GM18508 (cell line): Measurements from ENCODE around the gene C1QTNF1.

ENCODE experiments used
- ATAC-seq: cut with Tn5 transposase; IDR thresholded peaks from one replicate; pipeline ENCODE4 v1.9.1; 2021; ENCODE audit warnings: moderate number of reproducible peaks; ENCODE audit not compliant: insufficient read depth, unreplicated experiment

Gene C1QTNF1

GRCh38 chr17:79003661-79004411 lies 20.1 kb upstream of the C1QTNF1 start:
- no peak for ATAC-seq

DNA sequence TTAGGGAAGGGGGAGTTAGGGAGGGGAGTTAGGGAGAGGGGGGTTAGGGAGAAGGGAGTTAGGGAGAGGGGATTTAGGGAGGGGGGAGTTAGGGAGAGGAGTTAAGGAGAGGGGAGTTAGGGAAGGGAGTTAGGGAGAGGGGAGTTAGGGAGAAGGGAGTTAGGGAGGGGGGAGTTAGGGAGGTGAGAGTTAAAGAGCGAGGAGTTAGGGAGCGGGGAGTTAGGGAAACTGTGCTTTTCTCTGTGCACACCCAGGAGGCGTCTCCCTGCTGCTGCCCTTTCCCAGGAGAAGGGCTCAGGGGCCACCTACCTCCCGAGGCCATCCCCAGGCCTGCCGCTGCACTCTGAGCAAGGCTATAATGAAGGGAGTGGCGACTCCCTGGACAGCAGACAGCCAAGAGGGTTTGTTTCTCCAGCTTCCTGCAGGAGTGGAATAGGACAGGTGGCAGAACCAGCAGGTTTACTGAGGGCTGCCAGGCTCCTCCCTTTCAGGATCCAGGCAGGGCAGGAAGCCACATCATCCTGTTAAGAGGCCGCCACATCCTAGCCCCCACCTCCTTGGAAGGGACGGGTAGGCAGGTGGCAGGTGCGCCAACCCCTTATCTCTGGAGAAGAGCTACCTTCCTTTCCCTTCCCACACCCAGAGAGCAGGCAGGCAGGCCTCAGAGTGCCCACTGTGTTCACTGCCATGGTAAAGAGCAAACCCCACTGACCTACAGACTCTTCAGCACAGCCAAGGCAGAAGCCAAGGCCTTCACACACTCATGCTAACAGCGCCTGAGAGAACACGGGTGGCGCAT lies 18.7 kb upstream of the C1QTNF1 start:
- no peak for ATAC-seq

DNA sequence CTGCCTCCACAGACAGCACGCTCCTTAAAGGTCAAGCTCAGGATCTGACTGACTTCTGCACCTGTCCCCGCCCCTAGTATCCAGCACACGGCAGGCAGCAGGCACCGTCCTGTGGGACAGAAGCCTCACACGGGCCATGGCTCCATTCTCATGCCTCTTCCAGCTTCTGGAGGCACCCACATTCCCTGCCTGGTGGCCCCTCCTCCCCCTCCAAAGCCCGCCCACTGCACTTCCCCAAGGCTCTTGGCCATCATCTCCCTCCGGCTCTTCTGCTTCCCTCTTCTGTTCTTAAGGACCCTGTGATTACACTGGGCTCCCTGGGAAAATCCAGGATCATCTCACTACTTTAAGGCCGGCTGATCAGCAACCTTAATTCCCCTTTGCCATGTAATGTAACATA lies 17.9 kb upstream of the C1QTNF1 start:
- ATAC-seq, result no peak

DNA sequence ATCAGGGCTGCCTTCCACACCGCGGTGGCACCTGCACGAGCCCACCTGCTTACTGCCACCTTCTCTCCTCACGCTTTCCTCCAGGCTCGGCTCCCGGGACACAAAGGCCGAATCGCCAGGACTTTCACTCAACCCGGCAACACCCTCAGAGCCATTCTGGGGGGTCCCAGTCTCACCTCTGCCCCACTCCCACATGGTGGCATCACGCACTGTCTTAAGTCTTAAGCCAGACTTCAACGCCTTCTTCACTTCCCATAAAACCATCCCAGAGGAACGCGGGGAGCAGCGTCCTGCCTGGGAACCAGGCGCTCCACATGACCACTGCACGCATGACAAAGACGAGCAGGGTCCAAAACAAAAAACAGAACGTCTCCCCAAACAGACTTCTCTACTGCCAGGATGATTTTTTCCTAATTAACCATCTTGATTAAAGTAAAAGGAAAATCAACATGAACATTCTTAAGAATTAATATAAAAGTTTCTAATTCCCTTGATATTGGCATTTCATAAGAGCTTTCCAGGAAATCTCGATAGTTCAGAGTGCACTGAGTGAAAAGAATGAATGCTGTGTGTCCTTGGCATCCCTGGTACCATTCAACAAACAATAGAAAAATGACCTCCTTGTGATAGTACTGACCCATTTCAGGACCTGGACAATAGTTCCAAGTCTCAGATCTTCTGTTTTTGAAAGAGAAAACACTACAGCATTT lies 17.0 kb upstream of the C1QTNF1 start:
- ATAC-seq, result no peak

- ATAC-seq, result no peak
Observed at GRCh38 chr17:79007504-79008381, 16.2 kb upstream of the C1QTNF1 start.

GRCh38 chr17:79008666-79009387 lies 15.1 kb upstream of the C1QTNF1 start:
- ATAC-seq, result no peak

GRCh38 chr17:79009397-79010303 lies 14.3 kb upstream of the C1QTNF1 start, which contains the start of gene CANT1:
Gene CANT1 (minus strand): TSS chr17:79009764. CDS start chr17:78997622, 12,142 bp downstream.
- peak; percentile 50 for ATAC-seq

DNA sequence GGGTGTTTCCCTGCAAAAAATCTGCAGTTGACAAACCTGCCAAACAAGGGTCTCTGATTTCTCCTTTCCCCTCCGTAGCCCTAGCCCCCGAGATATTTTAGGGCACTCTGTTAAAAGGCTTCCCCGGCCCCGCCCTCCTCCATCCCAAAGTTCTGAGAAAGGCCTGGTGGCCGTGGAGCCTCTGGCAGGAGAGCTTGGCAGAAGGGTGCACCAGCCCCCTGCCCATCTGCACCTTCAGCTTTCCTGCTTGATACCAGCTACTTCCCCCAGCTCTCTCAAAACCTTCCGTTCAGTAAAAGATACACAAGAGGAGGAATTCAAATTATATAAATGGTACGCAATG lies 13.7 kb upstream of the C1QTNF1 start:
- ATAC-seq, result no peak

- ATAC-seq, result no peak
Observed at GRCh38 chr17:79011451-79012147, 12.4 kb upstream of the C1QTNF1 start.

DNA sequence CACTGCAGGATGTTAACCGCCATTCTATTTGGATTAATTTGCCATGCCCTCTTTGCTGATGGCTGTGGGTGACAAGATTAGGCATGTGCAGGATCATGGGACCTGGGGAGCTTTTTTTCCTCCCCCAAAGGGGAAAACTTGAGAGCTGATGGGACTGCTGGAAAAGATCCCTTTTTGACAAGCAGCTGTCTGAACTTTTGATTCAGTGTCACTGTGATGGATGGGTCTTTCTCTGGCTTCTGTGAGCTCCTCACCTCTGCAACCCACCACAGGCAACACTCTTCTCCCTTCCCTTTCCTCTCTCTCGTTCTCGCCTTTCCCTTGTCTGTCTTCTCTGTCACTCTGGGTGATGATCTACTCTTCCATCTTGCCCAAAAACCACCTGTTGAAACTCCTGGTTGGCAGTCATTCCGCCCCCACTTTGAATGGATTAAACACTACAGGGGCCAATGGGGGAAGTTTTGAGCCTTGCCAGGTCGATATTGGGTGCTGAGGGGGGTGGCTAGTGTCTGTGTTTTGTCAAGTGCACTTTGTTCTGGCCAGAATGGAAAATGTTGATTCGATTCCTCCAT lies 11.3 kb upstream of the C1QTNF1 start:
- ATAC-seq, result no peak

DNA sequence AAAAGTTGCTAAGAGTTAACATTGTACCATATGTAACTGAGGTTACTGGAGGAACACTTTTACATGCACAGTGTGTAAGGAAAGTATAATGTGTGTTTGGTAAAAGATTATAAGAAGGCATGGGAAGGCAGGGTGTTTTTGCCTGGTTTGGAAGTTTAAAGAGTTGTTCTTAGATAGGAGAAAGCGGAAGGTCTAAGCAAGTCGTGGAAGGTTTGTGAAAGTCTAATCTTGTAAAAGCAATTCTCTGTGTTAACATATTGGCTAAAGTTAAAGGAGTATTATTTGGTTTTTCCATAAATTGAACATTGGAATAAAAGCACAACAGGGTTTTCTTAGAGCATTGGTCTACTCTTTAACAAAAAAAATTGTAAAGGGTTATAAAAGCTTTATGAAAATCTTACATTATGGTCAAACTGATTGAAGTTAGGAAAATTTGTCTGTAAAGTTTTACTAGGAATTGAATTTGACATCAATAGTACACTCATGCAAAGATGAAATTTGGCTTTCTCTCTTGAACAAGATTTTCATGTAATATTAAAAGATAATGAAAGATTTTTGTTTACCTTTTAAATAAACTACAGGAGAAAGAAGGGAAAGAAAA lies 9.7 kb upstream of the C1QTNF1 start:
- ATAC-seq, result no peak

- no peak for ATAC-seq
Observed at GRCh38 chr17:79017546-79018369, 6.2 kb upstream of the C1QTNF1 start.

GRCh38 chr17:79018370-79018695 lies 5.6 kb upstream of the C1QTNF1 start:
- ATAC-seq, result no peak

GRCh38 chr17:79019261-79019631 lies 4.7 kb upstream of the C1QTNF1 start:
- ATAC-seq, result no peak

DNA sequence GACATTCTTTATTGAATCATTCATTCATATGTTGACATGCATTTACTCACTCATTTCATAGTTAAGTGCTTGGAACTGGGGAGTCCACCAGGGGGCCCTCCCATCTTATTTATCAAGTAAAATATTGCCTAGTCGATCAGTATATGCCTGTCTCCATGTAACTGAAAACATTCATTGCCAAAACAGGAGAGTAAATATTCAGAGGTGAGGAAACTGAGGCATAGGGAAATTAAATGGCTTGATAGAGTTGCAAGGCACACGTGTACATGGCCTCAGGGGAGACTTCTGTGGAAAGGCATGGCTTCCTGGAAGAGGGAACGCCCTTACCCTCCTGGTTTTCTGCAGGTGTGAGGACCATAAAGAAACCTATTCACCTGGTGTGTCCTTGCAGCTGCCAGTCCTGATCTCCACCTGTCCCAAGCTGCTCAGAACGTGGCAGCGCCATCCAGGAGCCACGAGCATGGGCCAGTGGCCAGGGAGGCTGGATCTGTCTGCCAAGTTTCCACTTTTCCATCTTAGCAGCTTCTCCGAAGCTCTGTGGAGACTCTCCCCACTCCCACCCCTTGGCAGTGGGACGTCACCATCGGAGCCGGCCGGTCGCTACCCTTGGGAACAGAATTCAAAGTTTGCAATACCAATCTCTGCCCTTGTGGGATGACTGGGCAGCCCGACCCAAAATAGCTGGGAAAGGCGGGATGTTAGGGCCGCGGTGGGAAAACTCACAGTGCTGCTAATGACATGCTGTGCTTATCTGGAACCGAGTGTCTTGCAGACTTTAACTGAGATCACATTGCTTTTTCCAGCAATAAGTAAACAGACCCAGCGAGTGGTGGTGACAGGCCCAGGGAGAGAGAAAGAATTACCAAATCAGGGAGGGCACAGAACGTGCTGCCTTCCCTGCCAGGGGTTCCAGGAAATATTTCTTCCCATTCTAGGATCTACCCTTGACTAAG lies 4.1 kb upstream of the C1QTNF1 start:
- no peak for ATAC-seq
